GM20431 (cell line): ENCODE data around the gene MACROD2.
"Not testable (repeated sequence)": the region's sequence is repeated elsewhere in the genome, so short reads cannot be mapped to it uniquely, and the experiment has no call there.

ENCODE experiments used
- in situ Hi-C: fragments of 300-500 bp; cut with MseI, MboI; formaldehyde crosslinking; loops from one replicate; pipeline ENCODE4 v1.15.0; 2020; ENCODE audit warnings: low sequenced_read_pairs; ENCODE audit not compliant: unreplicated experiment

The MACROD2 gene

GRCh38 chr20:15188415-15188814 lies 1193.1 kb downstream of the MACROD2 start:
- in situ Hi-C loops, result no loop called here

- in situ Hi-C loops, result no loop called here
Measured at GRCh38 chr20:15191082-15191723, 1195.9 kb downstream of the MACROD2 start.

GRCh38 chr20:15195378-15195777 lies 1200.1 kb downstream of the MACROD2 start:
- in situ Hi-C loops, result no loop called here

- in situ Hi-C loops, result no loop called here
Measured at GRCh38 chr20:15196547-15197255, 1201.4 kb downstream of the MACROD2 start.

GRCh38 chr20:15198017-15198416 lies 1202.7 kb downstream of the MACROD2 start:
- in situ Hi-C loops, result not testable (repeated sequence)

- in situ Hi-C loops, result no loop called here
Measured at GRCh38 chr20:15199698-15200097, 1204.4 kb downstream of the MACROD2 start.

- in situ Hi-C loops, result no loop called here
Measured at GRCh38 chr20:15200147-15200565, 1204.8 kb downstream of the MACROD2 start.

- in situ Hi-C loops, result no loop called here
Measured at GRCh38 chr20:15201602-15202001, 1206.3 kb downstream of the MACROD2 start.

GRCh38 chr20:15204234-15204633 lies 1208.9 kb downstream of the MACROD2 start:
- in situ Hi-C loops, result no loop called here

- in situ Hi-C loops, result no loop called here
Measured at GRCh38 chr20:15205028-15205427, 1209.7 kb downstream of the MACROD2 start.

- in situ Hi-C loops, result no loop called here
Measured at GRCh38 chr20:15205719-15206118, 1210.4 kb downstream of the MACROD2 start.

- in situ Hi-C loops, result no loop called here
Measured at GRCh38 chr20:15209537-15209936, 1214.2 kb downstream of the MACROD2 start.

- in situ Hi-C loops, result no loop called here
Measured at GRCh38 chr20:15214051-15214450, 1218.7 kb downstream of the MACROD2 start.

- in situ Hi-C loops, result no loop called here
Measured at GRCh38 chr20:15220009-15220656, 1224.8 kb downstream of the MACROD2 start.

- in situ Hi-C loops, result no loop called here
Measured at GRCh38 chr20:15220778-15221565, 1225.7 kb downstream of the MACROD2 start.

- in situ Hi-C loops, result no loop called here
Measured at GRCh38 chr20:15222502-15223330, 1227.4 kb downstream of the MACROD2 start.

GRCh38 chr20:15224199-15224598 lies 1228.9 kb downstream of the MACROD2 start:
- in situ Hi-C loops, result no loop called here

GRCh38 chr20:15227102-15227501 lies 1231.8 kb downstream of the MACROD2 start:
- in situ Hi-C loops, result loop anchor here (25.0 kb wide), 1 partner anchor 890 kb away; the partner anchor contains the start of gene FLRT3

- in situ Hi-C loops, result loop anchor here (25.0 kb wide), 1 partner anchor 895 kb away; the partner anchor contains the start of gene FLRT3
Measured at GRCh38 chr20:15232243-15232642, 1236.9 kb downstream of the MACROD2 start.
